ENCODE data around the gene SUV39H1. TPM values are rescaled to one million over a fixed set of nuclear protein-coding genes. Genes with fewer than 3 reads are reported as not detected.

Gene SUV39H1
- total RNA-seq, 1 experiment from 2014 or later = 16.5 TPM

DNA sequence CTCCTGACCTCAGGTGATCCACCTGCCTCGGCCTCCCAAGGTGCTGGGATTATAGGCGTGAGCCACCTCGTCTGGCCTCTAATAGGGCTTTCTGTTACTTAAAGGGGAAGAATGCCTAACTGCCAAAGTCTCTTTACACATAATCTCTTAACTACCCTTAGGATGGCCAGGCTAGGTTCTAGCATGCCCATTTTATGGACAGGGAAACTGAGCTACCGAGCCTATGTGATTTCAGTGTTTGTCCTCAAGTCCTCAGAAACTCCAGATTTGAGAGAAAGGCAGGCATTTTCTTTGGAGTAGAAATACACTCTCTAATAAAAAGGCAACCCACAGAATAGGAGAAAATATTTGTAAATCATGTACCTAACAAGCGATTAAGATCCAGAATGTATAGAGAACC is 52.6 kb downstream of the SUV39H1 start:
- no peak overlapping the region for H3K4me3 Mint-ChIP-seq
- TF ChIP-seq NR2C2 (CRISPR knock-in tag; IDR thresholded peaks at IDR 0.05) (no peak), TEAD1 (CRISPR knock-in tag; IDR thresholded peaks at IDR 0.05) (no peak), ZNF121 (CRISPR knock-in tag; IDR thresholded peaks at IDR 0.05) (no peak), KAT7 (CRISPR knock-in tag; IDR thresholded peaks at IDR 0.05; ENCODE audit: borderline replicate concordance) (no peak), PRDM15 (CRISPR knock-in tag; IDR thresholded peaks at IDR 0.05) (no peak), ZMAT4 (CRISPR knock-in tag; IDR thresholded peaks at IDR 0.05) (no peak), E2F5 (CRISPR knock-in tag; IDR thresholded peaks at IDR 0.05) (no peak), FOXK1 (CRISPR knock-in tag; IDR thresholded peaks at IDR 0.05) (no peak), IRF1 (CRISPR knock-in tag; IDR thresholded peaks at IDR 0.05) (no peak), ZNF512 (CRISPR knock-in tag; IDR thresholded peaks at IDR 0.05; ENCODE audit: borderline replicate concordance) (no peak), SOX15 (CRISPR knock-in tag; IDR thresholded peaks at IDR 0.05) (no peak), HMGXB4 (CRISPR knock-in tag; IDR thresholded peaks at IDR 0.05) (no peak), NFE2L1 (CRISPR knock-in tag; IDR thresholded peaks at IDR 0.05) (no peak), JAZF1 (CRISPR knock-in tag; IDR thresholded peaks at IDR 0.05) (no peak), SMAD4 (CRISPR knock-in tag; IDR thresholded peaks at IDR 0.05) (no peak), EMX1 (CRISPR knock-in tag; IDR thresholded peaks at IDR 0.05) (no peak)
- TF ChIP-seq, protein P1, sequence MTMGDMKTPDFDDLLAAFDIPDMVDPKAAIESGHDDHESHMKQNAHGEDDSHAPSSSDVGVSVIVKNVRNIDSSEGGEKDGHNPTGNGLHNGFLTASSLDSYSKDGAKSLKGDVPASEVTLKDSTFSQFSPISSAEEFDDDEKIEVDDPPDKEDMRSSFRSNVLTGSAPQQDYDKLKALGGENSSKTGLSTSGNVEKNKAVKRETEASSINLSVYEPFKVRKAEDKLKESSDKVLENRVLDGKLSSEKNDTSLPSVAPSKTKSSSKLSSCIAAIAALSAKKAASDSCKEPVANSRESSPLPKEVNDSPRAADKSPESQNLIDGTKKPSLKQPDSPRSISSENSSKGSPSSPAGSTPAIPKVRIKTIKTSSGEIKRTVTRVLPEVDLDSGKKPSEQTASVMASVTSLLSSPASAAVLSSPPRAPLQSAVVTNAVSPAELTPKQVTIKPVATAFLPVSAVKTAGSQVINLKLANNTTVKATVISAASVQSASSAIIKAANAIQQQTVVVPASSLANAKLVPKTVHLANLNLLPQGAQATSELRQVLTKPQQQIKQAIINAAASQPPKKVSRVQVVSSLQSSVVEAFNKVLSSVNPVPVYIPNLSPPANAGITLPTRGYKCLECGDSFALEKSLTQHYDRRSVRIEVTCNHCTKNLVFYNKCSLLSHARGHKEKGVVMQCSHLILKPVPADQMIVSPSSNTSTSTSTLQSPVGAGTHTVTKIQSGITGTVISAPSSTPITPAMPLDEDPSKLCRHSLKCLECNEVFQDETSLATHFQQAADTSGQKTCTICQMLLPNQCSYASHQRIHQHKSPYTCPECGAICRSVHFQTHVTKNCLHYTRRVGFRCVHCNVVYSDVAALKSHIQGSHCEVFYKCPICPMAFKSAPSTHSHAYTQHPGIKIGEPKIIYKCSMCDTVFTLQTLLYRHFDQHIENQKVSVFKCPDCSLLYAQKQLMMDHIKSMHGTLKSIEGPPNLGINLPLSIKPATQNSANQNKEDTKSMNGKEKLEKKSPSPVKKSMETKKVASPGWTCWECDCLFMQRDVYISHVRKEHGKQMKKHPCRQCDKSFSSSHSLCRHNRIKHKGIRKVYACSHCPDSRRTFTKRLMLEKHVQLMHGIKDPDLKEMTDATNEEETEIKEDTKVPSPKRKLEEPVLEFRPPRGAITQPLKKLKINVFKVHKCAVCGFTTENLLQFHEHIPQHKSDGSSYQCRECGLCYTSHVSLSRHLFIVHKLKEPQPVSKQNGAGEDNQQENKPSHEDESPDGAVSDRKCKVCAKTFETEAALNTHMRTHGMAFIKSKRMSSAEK (CRISPR knock-in tag; IDR thresholded peaks at IDR 0.05; ENCODE audit: borderline replicate concordance) = no peak
- ATAC-seq = no peak
- H3K36me3 Mint-ChIP-seq = no peaks in the 10 kb centered on the region
- no peak overlapping the region for H3K27ac Mint-ChIP-seq
- ChIA-PET CTCF (no interaction called here), POLR2A (no interaction called here)
- no peaks in the 10 kb centered on the region for H3K9me3 Mint-ChIP-seq
- H3K27me3 Mint-ChIP-seq (ENCODE audit: low read depth) = no peaks in the 10 kb centered on the region
- H3K4me1 Mint-ChIP-seq = no peaks in the 10 kb centered on the region
- no peak for DNase-seq (ENCODE audit: low spot score)

Measured in WTC11 (cell line).